Colonic mucosa (tissue), 4 donors: Measurements from ENCODE around the gene CD59. TPM values are rescaled to one million over a fixed set of nuclear protein-coding genes. Genes with fewer than 3 reads are reported as not detected.

Experiments used
- DNase-seq: peaks from one replicate; pipeline ENCODE4 v3.0.0-alpha.2; 2020
- H3K27ac ChIP-seq: fragments of 200-600 bp; one replicate; pipeline ENCODE4 v1.8.0; 2021
- H3K27me3 ChIP-seq: fragments of 200-600 bp; one replicate; pipeline ENCODE4 v1.8.0; 2021
- H3K36me3 ChIP-seq: fragments of 200-600 bp; one replicate; pipeline ENCODE4 v1.8.0; 2021
- H3K4me1 ChIP-seq: fragments of 200-600 bp; one replicate; pipeline ENCODE4 v1.8.0; 2021; ENCODE audit warnings: mild to moderate bottlenecking
- H3K4me3 ChIP-seq: fragments of 200-600 bp; one replicate; pipeline ENCODE4 v1.8.0; 2021
- H3K9ac ChIP-seq, 2 donors: one replicate each; pipeline ENCODE4 v1.7.0; 2013; ENCODE audit warnings: control low read depth in 2 of 2, low read depth in 2 of 2, low read length in 2 of 2
- H3K9me3 ChIP-seq: fragments of 200-600 bp; one replicate; pipeline ENCODE4 v1.8.0; 2021
- CTCF ChIP-seq: fragments of 200-600 bp; IDR thresholded peaks from one replicate; pipeline ENCODE4 v1.8.0; 2022; ENCODE audit warnings: antibody characterized with exemption, mild to moderate bottlenecking
- intact Hi-C: fragments of 100-400 bp; cut with DNase I; formaldehyde crosslinking; loops from one replicate; pipeline ENCODE4 v1.14.1; 2022
- total RNA-seq, 2 donors: library from RNA; stranded (reverse); fragmentation: NEBNext Ultra II Directional in 1 of 2; extraction: Animal tissue kit (Norgen Biotek cat#: 25700) in 1 of 2; gene quantifications; one replicate each; pipeline ENCODE4 v1.2.1, GENCODE V29; 2021
- donor health status: healthy.
- donor health status: DM: no; HTN: no; CAD: no.
- donor health status: DM: no; HTN: no; CAD: no.

Gene CD59
- total RNA-seq, 2 donors from 2014 or later, result 268 to 399 TPM

DNA sequence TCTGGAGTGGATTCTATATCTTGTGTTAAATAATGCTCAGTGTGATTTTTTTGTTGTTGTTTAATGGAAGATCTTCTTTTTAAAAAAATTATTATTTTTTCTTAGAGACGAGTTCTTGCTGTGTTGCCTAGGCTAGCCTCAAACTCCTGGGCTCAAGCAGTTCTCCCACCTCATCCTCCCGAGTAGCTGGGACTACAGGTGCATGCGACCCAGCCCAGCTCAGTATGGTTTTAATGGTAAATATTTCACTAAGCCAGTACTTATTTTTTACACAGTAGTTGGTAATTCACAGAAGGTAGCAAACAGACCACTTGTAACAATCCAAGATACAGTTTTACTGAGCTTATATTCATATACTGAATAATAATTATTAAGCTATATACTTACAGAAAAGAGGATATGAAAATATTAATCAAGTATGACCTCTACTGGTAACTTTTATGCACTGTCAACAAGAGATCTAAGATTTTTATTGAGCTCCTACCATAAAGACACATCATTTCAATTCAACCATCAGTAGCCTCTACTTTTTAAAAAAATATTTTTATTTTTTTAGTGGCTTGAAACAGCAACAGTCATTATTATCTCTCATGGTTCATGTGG lies 6.1 kb upstream of the CD59 start:
- H3K4me1 ChIP-seq, result no peaks in the 10 kb centered on the region
- no peaks in the 10 kb centered on the region for H3K27me3 ChIP-seq
- no peak overlapping the region for H3K4me3 ChIP-seq
- intact Hi-C loops, result no loop called here
- H3K27ac ChIP-seq, result no peak overlapping the region
- TF ChIP-seq CTCF, result peak; percentile 56
- H3K36me3 ChIP-seq, result no peaks in the 10 kb centered on the region
- no peak for DNase-seq
- no peaks in the 10 kb centered on the region for H3K9me3 ChIP-seq
- H3K9ac ChIP-seq, result no peak overlapping the region

DNA sequence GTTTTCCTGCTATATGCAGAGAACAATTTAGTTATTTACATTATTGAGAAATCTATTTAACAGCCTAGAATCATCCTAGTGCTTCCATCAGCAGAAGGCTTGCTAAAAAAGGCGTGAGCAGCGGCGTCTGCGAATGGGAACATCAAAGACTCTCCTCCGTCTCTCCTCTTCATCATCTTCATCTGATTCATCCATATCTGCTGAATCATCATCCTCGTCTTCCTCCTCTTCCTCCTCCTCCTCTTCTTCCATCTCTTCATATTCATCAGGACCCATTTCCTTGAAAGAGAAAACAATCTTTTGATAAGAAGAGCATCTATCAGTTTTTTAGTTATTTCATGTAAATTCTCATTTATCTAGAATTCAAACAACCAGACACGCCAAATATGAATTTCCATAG lies 5.6 kb upstream of the CD59 start:
- Histone ChIP-seq H3K4me3 (no peak overlapping the region), H3K4me1 (no peaks in the 10 kb centered on the region), H3K9me3 (no peaks in the 10 kb centered on the region), H3K27ac (no peak overlapping the region), H3K36me3 (no peaks in the 10 kb centered on the region), H3K9ac (no peak overlapping the region), H3K27me3 (no peaks in the 10 kb centered on the region)
- DNase-seq, result no peak
- intact Hi-C loops, result no loop called here
- TF ChIP-seq CTCF, result no peak

GRCh38 chr11:33737362-33737821 lies 1.2 kb upstream of the CD59 start:
- TF ChIP-seq CTCF, result no peak
- Histone ChIP-seq H3K36me3 (no peaks in the 10 kb centered on the region), H3K4me1 (no peaks in the 10 kb centered on the region), H3K27ac (peak overlapping the region; percentile 93), H3K9ac (peak overlapping the region in 1 of 2 donors; percentile 91), H3K27me3 (no peaks in the 10 kb centered on the region), H3K4me3 (no peak overlapping the region), H3K9me3 (no peaks in the 10 kb centered on the region)
- no peak for DNase-seq
- intact Hi-C loops, result loop anchor here (5.0 kb wide), 1 partner anchor 365 kb away; no protein-coding TSS in a partner anchor

- Histone ChIP-seq H3K4me3 (peak overlapping the region; percentile 90), H3K9ac (peak overlapping the region; percentile 91 to 94), H3K9me3 (no peaks in the 10 kb centered on the region), H3K4me1 (peaks cover 10% of the 10 kb centered on the region), H3K36me3 (no peaks in the 10 kb centered on the region), H3K27me3 (no peaks in the 10 kb centered on the region), H3K27ac (peak overlapping the region; percentile 93)
- TF ChIP-seq CTCF, result no peak
- intact Hi-C loops, result loop anchor here (5.0 kb wide), 1 partner anchor 363 kb away; no protein-coding TSS in a partner anchor
- peak; percentile 71 for DNase-seq
Observed at GRCh38 chr11:33735271-33736147, 714 bp downstream of the CD59 start.

DNA sequence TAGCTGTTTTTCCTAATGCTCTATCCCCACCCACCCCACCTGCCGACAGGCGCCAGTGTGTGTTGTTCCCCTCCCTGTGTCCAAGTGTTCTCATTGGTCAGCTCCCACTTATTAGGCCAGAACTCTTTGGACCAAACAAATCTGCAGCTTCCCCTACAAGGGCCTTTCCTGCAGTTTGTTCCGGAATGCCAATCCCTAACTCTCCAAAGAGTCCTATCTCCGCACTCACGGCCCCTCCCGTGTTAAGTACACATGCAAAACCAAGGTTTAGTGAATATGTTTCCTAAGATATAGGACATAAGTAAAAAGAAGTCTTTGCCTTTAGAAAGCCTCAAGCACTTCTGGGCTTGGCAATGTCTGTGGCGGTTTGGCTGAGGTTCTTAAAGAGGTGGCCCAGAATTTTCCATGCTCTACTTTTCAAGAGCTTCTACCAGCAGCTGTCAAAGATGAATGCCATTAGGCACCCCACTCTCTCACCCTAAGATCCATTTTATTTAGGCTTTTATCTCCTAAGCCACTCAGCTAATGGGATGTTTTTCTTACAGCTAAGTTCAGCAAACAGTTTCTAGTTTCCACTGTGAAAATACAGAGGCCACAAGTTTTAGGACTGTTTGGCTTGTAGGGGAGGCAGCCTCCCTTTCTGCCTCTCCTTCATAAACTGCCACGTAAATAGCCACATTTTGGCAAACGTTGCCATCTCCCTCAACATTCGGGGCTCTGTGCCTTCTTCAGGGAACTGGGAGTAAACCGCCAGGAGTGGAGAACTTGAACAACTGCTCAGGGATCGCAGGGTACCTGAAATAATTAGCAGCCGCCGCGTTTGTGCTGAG lies 1.6 kb downstream of the CD59 start:
- DNase-seq, result peak; percentile 69
- peak overlapping the region; percentile 93 for H3K27ac ChIP-seq
- TF ChIP-seq CTCF, result no peak
- H3K4me1 ChIP-seq, result peaks cover 10% of the 10 kb centered on the region
- H3K36me3 ChIP-seq, result no peaks in the 10 kb centered on the region
- intact Hi-C loops, result loop anchor here (5.0 kb wide), 1 partner anchor 362 kb away; no protein-coding TSS in a partner anchor
- no peaks in the 10 kb centered on the region for H3K27me3 ChIP-seq
- H3K4me3 ChIP-seq, result peak overlapping the region; percentile 90
- H3K9me3 ChIP-seq, result no peaks in the 10 kb centered on the region
- H3K9ac ChIP-seq, result peak overlapping the region; percentile 91 to 94
